Panc1 (cell line): ENCODE measurements around the gene HORMAD2. TPM values are rescaled to one million over a fixed set of nuclear protein-coding genes. Genes with fewer than 3 reads are reported as not detected.

Experiments
- ATAC-seq: fragments of 200-7000 bp; cut with Tn5 transposase; 2 replicates; pipeline ENCODE4 v1.9.1; 2020; ENCODE audit warnings: mild to moderate bottlenecking, moderate library complexity
- BruUV-seq: library from RNA; stranded (reverse); fragments of 400-500 nt; replicated peaks from 2 replicates; lab custom pipeline; 2021; lab: Mats Ljungman, UMichigan
- CTCF ChIA-PET: fragments of 300-600 bp; sonication (Branson Sonifier 250); formaldehyde crosslinking; loops from one replicate; lab custom pipeline; 2022; ENCODE audit warnings: antibody characterized with exemption; lab: Charles Lee
- POLR2A ChIA-PET: fragments of 300-600 bp; sonication (Branson Sonifier 250); formaldehyde crosslinking; loops from one replicate; lab custom pipeline; 2022; ENCODE audit warnings: antibody characterized with exemption; lab: Charles Lee
- DNase-seq: peaks from one replicate; pipeline ENCODE4 v3.0.0-alpha.2; 2010; ENCODE audit warnings: low read depth, low spot score
- H3K27ac ChIP-seq: 2 replicates; pipeline ENCODE4 v1.5.1; 2011; ENCODE audit warnings: mild to moderate bottlenecking, low read length, inconsistent platforms
- H3K27me3 ChIP-seq: fragments of 200-500 bp; sonication (Bioruptor generic); 2 replicates; pipeline ENCODE4 v1.6.0; 2014; ENCODE audit warnings: low read length, inconsistent platforms; ENCODE audit not compliant: control insufficient read depth, insufficient read depth
- H3K36me3 ChIP-seq: fragments of 200-500 bp; sonication (Bioruptor generic); 2 replicates; pipeline ENCODE4 v1.5.1; 2014; ENCODE audit warnings: inconsistent platforms, mild to moderate bottlenecking, low read length, moderate library complexity; ENCODE audit not compliant: control insufficient read depth, insufficient read depth
- H3K4me1 ChIP-seq: 2 replicates; pipeline ENCODE4 v1.5.1; 2011; ENCODE audit warnings: inconsistent platforms, mild to moderate bottlenecking, low read length, moderate library complexity; ENCODE audit not compliant: control insufficient read depth, insufficient read depth
- H3K4me3 ChIP-seq, 2 experiments: 2 replicates each; pipeline ENCODE4 v1.5.1; 2011 to 2012; ENCODE audit warnings: low read depth in 2 of 2, low read length in 2 of 2, mild to moderate bottlenecking in 2 of 2, inconsistent platforms in 1 of 2, moderate library complexity in 1 of 2
- H3K9me3 ChIP-seq: fragments of 200-500 bp; sonication (Bioruptor generic); 2 replicates; pipeline ENCODE4 v1.5.1; 2014; ENCODE audit warnings: low read depth, mild to moderate bottlenecking, inconsistent platforms, low read length, moderate library complexity; ENCODE audit not compliant: control insufficient read depth, insufficient read depth
- CTCF ChIP-seq: fragments of 450-650 bp; IDR thresholded peaks from 2 replicates; pipeline ENCODE4 v1.5.1; 2017; ENCODE audit warnings: mild to moderate bottlenecking
- POLR2AphosphoS5 ChIP-seq: IDR thresholded peaks from 2 replicates; pipeline ENCODE4 v1.6.1; 2012; ENCODE audit warnings: mild to moderate bottlenecking, low read depth, low read length, moderate library complexity
- REST ChIP-seq, 2 experiments: IDR thresholded peaks; 2 replicates each; pipeline ENCODE4 v1.6.1; 2011 to 2012; ENCODE audit warnings: low read depth in 2 of 2, control low read depth in 1 of 2, low read length in 1 of 2, mild to moderate bottlenecking in 1 of 2, moderate library complexity in 1 of 2; ENCODE audit not compliant: insufficient read depth in 1 of 2
- SIN3A ChIP-seq: IDR thresholded peaks from 2 replicates; pipeline ENCODE4 v1.6.1; 2012; ENCODE audit warnings: low read depth, mild to moderate bottlenecking, low read length, moderate library complexity, borderline replicate concordance; ENCODE audit not compliant: insufficient read depth
- TCF7L2 ChIP-seq: IDR thresholded peaks from 2 replicates; pipeline ENCODE4 v1.6.1; 2011; ENCODE audit warnings: mild to moderate bottlenecking, low read depth, low read length, inconsistent platforms
- in situ Hi-C: cut with HindIII; loops from 2 replicates; pipeline ENCODE4 v1.10.0; 2016; ENCODE audit warnings: low sequenced_read_pairs, low pct_unique_long_range_greater_than_20kb
- intact Hi-C: fragments of 100-400 bp; cut with micrococcal nuclease; formaldehyde crosslinking; loops from one replicate; pipeline ENCODE4 v1.10.0; 2022; ENCODE audit not compliant: unreplicated experiment
- total RNA-seq: library from RNA; stranded (reverse); gene quantifications from one replicate; pipeline ENCODE4 v1.2.1, GENCODE V29; 2021; ENCODE audit not compliant: unreplicated experiment

HORMAD2 gene
- total RNA-seq, 1 experiment from 2014 or later: not detected

GRCh38 chr22:30043161-30043560 is 37.1 kb upstream of the HORMAD2 start:
- POLR2A ChIA-PET: no interaction called here
- intact Hi-C loops: no loop called here
- ATAC-seq: no peak
- Histone ChIP-seq H3K4me1 (peaks cover 3% of the 10 kb centered on the region; the same call in 1 of the 2 replicates), H3K27ac (no peak overlapping the region), H3K27me3 (no peaks in the 10 kb centered on the region), H3K36me3 (no peaks in the 10 kb centered on the region), H3K9me3 (no peaks in the 10 kb centered on the region), H3K4me3 (no peak overlapping the region)
- CTCF ChIA-PET: no interaction called here
- DNase-seq: no peak
- BruUV-seq: no TSS peak
- TF ChIP-seq POLR2AphosphoS5: no peak
- no peak for TF ChIP-seq CTCF
- TF ChIP-seq REST (IDR thresholded peaks at IDR 0.05; ENCODE audit: insufficient read depth in 1 of 2, low read depth in 2 of 2, low read length in 1 of 2): no peak
- no peak for TF ChIP-seq TCF7L2
- no peak for TF ChIP-seq SIN3A
- in situ Hi-C loops: no loop called here

- ChIA-PET CTCF (no interaction called here), POLR2A (no interaction called here)
- Histone ChIP-seq H3K27me3 (no peaks in the 10 kb centered on the region), H3K9me3 (no peaks in the 10 kb centered on the region), H3K27ac (no peak overlapping the region), H3K4me3 (no peak overlapping the region), H3K36me3 (no peaks in the 10 kb centered on the region), H3K4me1 (peaks cover 3% of the 10 kb centered on the region; the same call in 1 of the 2 replicates)
- intact Hi-C loops: no loop called here
- no TSS peak for BruUV-seq
- DNase-seq (no peak), ATAC-seq (no peak)
- TF ChIP-seq SIN3A (no peak), REST (IDR thresholded peaks at IDR 0.05; ENCODE audit: insufficient read depth in 1 of 2, low read depth in 2 of 2, low read length in 1 of 2) (no peak), TCF7L2 (no peak), CTCF (no peak), POLR2AphosphoS5 (no peak)
- in situ Hi-C loops: no loop called here
Observed at GRCh38 chr22:30044369-30044768, 35.9 kb upstream of the HORMAD2 start.
